HepG2 (cell line): ENCODE results near the gene DDRGK1. TPM values are rescaled to one million over a fixed set of nuclear protein-coding genes. Genes with fewer than 3 reads are reported as not detected.
A peak's percentile ranks its signal among the peaks of the same experiment; 100 is the strongest.

ENCODE experiments used
- ATF1 ChIP-seq: IDR thresholded peaks from 2 replicates; pipeline ENCODE4 v1.6.1; 2016; ENCODE audit warnings: mild to moderate bottlenecking, control low read depth
- JUNB ChIP-seq: sonication (generic); formaldehyde crosslinking; IDR thresholded peaks from 2 replicates; pipeline ENCODE4 v1.8.0; 2022; ENCODE audit warnings: missing genetic modification reagents, mild to moderate bottlenecking, borderline replicate concordance
- KLF9 ChIP-seq: IDR thresholded peaks from 2 replicates; pipeline ENCODE4 v1.6.1; 2016; ENCODE audit warnings: low read depth
- POGZ ChIP-seq: sonication (generic); formaldehyde crosslinking; IDR thresholded peaks from 2 replicates; pipeline ENCODE4 v1.4.0; 2020; ENCODE audit warnings: mild to moderate bottlenecking, missing genetic modification reagents
- POLR2A ChIP-seq, 2 experiments: IDR thresholded peaks; 2 replicates each; pipeline ENCODE4 v1.6.1; 2011; ENCODE audit warnings: low read depth in 2 of 2, low read length in 2 of 2, mild to moderate bottlenecking in 1 of 2, moderate library complexity in 1 of 2; ENCODE audit not compliant: insufficient read depth in 1 of 2
- RBM22 ChIP-seq: fragments of 200-400 bp; formaldehyde crosslinking; optimal IDR thresholded peaks from 2 replicates; pipeline ENCODE3; 2017; ENCODE audit warnings: mild to moderate bottlenecking, low read length, moderate library complexity
- RFX5 ChIP-seq: IDR thresholded peaks from 2 replicates; pipeline ENCODE4 v1.6.1; 2011; ENCODE audit warnings: low read depth, low read length, improper control_type of control experiment
- SP140L ChIP-seq: sonication (generic); formaldehyde crosslinking; IDR thresholded peaks from 2 replicates; pipeline ENCODE4 v1.4.0; 2020; ENCODE audit warnings: missing genetic modification reagents, borderline replicate concordance
- SRY ChIP-seq: sonication (generic); formaldehyde crosslinking; IDR thresholded peaks from 2 replicates; pipeline ENCODE4 v1.8.0; 2022; ENCODE audit warnings: mild to moderate bottlenecking, missing genetic modification reagents
- ZNF235 ChIP-seq: sonication (generic); formaldehyde crosslinking; IDR thresholded peaks from 2 replicates; pipeline ENCODE4 v1.8.1; 2023; ENCODE audit warnings: mild to moderate bottlenecking, missing genetic modification reagents, borderline replicate concordance
- ZNF251 ChIP-seq: sonication (generic); formaldehyde crosslinking; IDR thresholded peaks from 2 replicates; pipeline ENCODE4 v1.9.0; 2021; ENCODE audit warnings: mild to moderate bottlenecking, missing genetic modification reagents
- ZNF317 ChIP-seq: sonication (generic); formaldehyde crosslinking; IDR thresholded peaks from 2 replicates; pipeline ENCODE4 v1.5.0; 2020; ENCODE audit warnings: mild to moderate bottlenecking, missing genetic modification reagents
- polyA plus RNA-seq, 8 experiments: library from polyadenylated mRNA; depleted of rRNA in 3 of 8; stranded (reverse) in 7 of 8; unstranded in 1 of 8; fragments of >200 nt; fragmentation: Illumina TruSeq in 4 of 8; extraction: Trizol in 4 of 8; gene quantifications; 2 replicates each; pipeline versions ENCODE4 v1.2.1 to v1.2.3, GENCODE V29; 2011 to 2016; ENCODE audit warnings: low read depth in 4 of 8, missing spikeins in 1 of 8, mixed read lengths in 1 of 8; ENCODE audit not compliant: insufficient read depth in 1 of 8
- total RNA-seq, 5 experiments: library from RNA; depleted of rRNA; stranded (reverse); fragments of >200 nt; fragmentation: Illumina TruSeq; extraction: Trizol; gene quantifications; 2 replicates each; pipeline ENCODE4 v1.2.3, GENCODE V29; 2016; ENCODE audit warnings: low read depth in 1 of 5
- TF ChIP-seq, protein P1 (sequence below): sonication (generic); formaldehyde crosslinking; IDR thresholded peaks from 2 replicates; pipeline ENCODE4 v1.4.0; 2020; ENCODE audit warnings: mild to moderate bottlenecking, missing genetic modification reagents
- TF ChIP-seq, protein P2 (sequence below): sonication (generic); formaldehyde crosslinking; IDR thresholded peaks from one replicate; pipeline ENCODE4 v1.5.1; 2020; ENCODE audit warnings: mild to moderate bottlenecking, missing genetic modification reagents; ENCODE audit errors: not compliant biosample characterization
- TF ChIP-seq, protein P3 (sequence below): sonication (generic); formaldehyde crosslinking; IDR thresholded peaks from 2 replicates; pipeline ENCODE4 v1.4.0; 2020; ENCODE audit warnings: mild to moderate bottlenecking, missing genetic modification reagents

Gene DDRGK1
- total and polyA plus RNA-seq, 2 of the 13 experiments (the other 11 are each of a cell fraction or from before 2014, with no cell fraction given) = 96.7 to 149 TPM

DNA sequence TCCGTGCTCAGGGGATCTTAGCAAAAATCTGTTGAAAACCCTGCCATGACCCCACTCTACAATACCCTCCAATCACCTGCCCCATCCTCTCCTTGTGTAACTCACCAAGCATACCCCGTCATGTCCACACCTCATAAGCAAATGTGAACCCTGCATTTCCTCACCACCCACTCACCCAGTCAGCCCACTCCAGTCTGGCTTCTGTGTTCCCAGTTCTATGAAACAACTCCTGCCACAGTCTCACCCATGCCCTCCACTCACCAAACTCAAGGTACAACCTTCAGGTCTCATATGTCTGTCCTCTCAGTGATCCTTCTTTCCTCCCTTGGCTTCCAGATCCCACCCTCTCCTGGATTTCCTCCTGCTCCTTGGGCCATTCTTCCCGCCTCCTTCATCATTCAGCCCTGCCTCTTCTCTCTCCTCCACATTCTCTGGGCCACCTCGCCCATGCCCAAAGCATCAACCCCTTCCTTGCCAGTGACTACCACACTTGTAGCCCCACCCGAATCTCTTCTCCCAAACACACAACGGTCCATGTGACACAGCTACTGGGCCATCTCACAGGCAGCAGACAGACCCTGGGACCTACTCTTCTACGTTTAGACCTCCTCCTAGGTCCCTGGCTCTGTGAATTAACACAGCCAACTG lies 8.8 kb downstream of the DDRGK1 start (continued):
- TF ChIP-seq, protein P1, sequence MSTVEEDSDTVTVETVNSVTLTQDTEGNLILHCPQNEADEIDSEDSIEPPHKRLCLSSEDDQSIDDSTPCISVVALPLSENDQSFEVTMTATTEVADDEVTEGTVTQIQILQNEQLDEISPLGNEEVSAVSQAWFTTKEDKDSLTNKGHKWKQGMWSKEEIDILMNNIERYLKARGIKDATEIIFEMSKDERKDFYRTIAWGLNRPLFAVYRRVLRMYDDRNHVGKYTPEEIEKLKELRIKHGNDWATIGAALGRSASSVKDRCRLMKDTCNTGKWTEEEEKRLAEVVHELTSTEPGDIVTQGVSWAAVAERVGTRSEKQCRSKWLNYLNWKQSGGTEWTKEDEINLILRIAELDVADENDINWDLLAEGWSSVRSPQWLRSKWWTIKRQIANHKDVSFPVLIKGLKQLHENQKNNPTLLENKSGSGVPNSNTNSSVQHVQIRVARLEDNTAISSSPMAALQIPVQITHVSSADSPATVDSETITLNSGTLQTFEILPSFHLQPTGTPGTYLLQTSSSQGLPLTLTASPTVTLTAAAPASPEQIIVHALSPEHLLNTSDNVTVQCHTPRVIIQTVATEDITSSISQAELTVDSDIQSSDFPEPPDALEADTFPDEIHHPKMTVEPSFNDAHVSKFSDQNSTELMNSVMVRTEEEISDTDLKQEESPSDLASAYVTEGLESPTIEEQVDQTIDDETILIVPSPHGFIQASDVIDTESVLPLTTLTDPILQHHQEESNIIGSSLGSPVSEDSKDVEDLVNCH = no peak
- TF ChIP-seq ZNF235 (no peak), JUNB (CRISPR knock-in tag) (0 out of 2 replicates have a peak, but pooled peaks have one; percentile 26), SP140L (CRISPR knock-in tag) (no peak), POLR2A (IDR thresholded peaks at IDR 0.05; ENCODE audit: insufficient read depth in 1 of 2, low read depth in 2 of 2, low read length in 2 of 2) (peak in 1 of 2 experiments; percentile 36; a peak in 1 of 4 replicates), ATF1 (CRISPR knock-in tag) (no peak), POGZ (CRISPR knock-in tag) (no peak), KLF9 (CRISPR knock-in tag) (no peak), SRY (CRISPR knock-in tag) (no peak), ZNF317 (CRISPR knock-in tag) (no peak), ZNF251 (no peak), RFX5 (no peak), RBM22 (peak; percentile 48)
- TF ChIP-seq, protein P2, sequence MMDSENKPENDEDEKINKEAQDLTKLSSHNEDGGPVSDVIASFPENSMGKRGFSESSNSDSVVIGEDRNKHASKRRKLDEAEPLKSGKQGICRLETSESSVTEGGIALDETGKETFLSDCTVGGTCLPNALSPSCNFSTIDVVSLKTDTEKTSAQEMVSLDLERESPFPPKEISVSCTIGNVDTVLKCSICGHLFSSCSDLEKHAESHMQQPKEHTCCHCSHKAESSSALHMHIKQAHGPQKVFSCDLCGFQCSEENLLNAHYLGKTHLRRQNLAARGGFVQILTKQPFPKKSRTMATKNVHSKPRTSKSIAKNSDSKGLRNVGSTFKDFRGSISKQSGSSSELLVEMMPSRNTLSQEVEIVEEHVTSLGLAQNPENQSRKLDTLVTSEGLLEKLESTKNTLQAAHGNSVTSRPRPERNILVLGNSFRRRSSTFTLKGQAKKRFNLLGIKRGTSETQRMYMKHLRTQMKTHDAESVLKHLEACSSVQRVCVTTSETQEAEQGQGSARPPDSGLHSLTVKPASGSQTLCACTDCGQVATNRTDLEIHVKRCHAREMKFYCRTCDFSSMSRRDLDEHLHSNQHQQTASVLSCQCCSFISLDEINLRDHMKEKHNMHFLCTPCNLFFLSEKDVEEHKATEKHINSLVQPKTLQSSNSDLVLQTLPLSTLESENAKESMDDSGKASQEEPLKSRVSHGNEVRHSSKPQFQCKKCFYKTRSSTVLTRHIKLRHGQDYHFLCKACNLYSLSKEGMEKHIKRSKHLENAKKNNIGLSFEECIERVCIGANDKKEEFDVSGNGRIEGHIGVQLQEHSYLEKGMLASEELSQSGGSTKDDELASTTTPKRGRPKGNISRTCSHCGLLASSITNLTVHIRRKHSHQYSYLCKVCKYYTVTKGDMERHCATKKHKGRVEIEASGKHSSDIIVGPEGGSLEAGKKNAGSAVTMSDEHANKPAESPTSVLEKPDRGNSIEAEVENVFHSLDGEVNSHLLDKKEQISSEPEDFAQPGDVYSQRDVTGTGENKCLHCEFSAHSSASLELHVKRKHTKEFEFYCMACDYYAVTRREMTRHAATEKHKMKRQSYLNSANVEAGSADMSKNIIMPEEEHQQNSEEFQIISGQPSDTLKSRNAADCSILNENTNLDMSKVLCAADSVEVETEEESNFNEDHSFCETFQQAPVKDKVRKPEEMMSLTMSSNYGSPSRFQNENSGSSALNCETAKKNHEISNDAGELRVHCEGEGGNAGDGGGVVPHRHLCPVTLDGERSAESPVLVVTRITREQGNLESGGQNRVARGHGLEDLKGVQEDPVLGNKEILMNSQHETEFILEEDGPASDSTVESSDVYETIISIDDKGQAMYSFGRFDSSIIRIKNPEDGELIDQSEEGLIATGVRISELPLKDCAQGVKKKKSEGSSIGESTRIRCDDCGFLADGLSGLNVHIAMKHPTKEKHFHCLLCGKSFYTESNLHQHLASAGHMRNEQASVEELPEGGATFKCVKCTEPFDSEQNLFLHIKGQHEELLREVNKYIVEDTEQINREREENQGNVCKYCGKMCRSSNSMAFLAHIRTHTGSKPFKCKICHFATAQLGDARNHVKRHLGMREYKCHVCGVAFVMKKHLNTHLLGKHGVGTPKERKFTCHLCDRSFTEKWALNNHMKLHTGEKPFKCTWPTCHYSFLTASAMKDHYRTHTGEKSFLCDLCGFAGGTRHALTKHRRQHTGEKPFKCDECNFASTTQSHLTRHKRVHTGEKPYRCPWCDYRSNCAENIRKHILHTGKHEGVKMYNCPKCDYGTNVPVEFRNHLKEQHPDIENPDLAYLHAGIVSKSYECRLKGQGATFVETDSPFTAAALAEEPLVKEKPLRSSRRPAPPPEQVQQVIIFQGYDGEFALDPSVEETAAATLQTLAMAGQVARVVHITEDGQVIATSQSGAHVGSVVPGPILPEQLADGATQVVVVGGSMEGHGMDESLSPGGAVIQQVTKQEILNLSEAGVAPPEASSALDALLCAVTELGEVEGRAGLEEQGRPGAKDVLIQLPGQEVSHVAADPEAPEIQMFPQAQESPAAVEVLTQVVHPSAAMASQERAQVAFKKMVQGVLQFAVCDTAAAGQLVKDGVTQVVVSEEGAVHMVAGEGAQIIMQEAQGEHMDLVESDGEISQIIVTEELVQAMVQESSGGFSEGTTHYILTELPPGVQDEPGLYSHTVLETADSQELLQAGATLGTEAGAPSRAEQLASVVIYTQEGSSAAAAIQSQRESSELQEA (CRISPR knock-in tag) = no peak
- TF ChIP-seq, protein P3, sequence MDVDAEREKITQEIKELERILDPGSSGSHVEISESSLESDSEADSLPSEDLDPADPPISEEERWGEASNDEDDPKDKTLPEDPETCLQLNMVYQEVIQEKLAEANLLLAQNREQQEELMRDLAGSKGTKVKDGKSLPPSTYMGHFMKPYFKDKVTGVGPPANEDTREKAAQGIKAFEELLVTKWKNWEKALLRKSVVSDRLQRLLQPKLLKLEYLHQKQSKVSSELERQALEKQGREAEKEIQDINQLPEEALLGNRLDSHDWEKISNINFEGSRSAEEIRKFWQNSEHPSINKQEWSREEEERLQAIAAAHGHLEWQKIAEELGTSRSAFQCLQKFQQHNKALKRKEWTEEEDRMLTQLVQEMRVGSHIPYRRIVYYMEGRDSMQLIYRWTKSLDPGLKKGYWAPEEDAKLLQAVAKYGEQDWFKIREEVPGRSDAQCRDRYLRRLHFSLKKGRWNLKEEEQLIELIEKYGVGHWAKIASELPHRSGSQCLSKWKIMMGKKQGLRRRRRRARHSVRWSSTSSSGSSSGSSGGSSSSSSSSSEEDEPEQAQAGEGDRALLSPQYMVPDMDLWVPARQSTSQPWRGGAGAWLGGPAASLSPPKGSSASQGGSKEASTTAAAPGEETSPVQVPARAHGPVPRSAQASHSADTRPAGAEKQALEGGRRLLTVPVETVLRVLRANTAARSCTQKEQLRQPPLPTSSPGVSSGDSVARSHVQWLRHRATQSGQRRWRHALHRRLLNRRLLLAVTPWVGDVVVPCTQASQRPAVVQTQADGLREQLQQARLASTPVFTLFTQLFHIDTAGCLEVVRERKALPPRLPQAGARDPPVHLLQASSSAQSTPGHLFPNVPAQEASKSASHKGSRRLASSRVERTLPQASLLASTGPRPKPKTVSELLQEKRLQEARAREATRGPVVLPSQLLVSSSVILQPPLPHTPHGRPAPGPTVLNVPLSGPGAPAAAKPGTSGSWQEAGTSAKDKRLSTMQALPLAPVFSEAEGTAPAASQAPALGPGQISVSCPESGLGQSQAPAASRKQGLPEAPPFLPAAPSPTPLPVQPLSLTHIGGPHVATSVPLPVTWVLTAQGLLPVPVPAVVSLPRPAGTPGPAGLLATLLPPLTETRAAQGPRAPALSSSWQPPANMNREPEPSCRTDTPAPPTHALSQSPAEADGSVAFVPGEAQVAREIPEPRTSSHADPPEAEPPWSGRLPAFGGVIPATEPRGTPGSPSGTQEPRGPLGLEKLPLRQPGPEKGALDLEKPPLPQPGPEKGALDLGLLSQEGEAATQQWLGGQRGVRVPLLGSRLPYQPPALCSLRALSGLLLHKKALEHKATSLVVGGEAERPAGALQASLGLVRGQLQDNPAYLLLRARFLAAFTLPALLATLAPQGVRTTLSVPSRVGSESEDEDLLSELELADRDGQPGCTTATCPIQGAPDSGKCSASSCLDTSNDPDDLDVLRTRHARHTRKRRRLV (CRISPR knock-in tag) = no peak
